ENCODE data around the gene SLC18A2.
"Not testable (repeated sequence)": the region's sequence is repeated elsewhere in the genome, so short reads cannot be mapped to it uniquely, and the experiment has no call there.

DNA sequence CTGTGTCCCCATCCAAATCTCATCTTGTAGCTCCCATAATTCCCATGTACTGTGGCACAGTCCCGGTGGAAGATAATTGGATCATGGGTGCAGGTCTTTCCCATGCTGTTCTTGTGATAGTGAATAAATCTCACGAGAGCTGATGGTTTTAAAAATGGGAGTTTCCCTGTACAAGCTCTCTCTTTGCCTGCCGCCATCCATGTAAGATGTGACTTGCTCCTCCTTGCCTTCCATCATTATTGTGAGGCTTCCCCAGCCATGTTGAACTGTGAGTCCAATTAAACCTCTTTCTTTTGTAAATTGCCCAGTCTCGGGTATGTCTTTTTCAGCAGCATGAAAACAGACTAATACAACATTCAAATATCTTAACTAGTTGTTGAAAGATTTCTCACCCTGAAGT lies 10.8 kb upstream of the SLC18A2 start:
- TF ChIP-seq, protein P1, sequence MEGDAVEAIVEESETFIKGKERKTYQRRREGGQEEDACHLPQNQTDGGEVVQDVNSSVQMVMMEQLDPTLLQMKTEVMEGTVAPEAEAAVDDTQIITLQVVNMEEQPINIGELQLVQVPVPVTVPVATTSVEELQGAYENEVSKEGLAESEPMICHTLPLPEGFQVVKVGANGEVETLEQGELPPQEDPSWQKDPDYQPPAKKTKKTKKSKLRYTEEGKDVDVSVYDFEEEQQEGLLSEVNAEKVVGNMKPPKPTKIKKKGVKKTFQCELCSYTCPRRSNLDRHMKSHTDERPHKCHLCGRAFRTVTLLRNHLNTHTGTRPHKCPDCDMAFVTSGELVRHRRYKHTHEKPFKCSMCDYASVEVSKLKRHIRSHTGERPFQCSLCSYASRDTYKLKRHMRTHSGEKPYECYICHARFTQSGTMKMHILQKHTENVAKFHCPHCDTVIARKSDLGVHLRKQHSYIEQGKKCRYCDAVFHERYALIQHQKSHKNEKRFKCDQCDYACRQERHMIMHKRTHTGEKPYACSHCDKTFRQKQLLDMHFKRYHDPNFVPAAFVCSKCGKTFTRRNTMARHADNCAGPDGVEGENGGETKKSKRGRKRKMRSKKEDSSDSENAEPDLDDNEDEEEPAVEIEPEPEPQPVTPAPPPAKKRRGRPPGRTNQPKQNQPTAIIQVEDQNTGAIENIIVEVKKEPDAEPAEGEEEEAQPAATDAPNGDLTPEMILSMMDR (IDR thresholded peaks at IDR 0.05; ENCODE audit: low read depth, low read length) = not testable (repeated sequence)
- not testable (repeated sequence) for TF ChIP-seq EZH2phosphoT487 (IDR thresholded peaks at IDR 0.05; ENCODE audit: low read depth)
